PC-9 (cell line): ENCODE measurements around the gene APOC3.

Source experiments
- CTCF ChIP-seq: fragments of 200-600 bp; sonication (generic); conservative IDR thresholded peaks from 2 replicates; pipeline ENCODE4 v1.6.1; 2017; ENCODE audit warnings: mixed run types, antibody characterized with exemption, mild to moderate bottlenecking, moderate library complexity
- EZH2 ChIP-seq: fragments of 200-600 bp; sonication (generic); IDR thresholded peaks from 2 replicates; pipeline ENCODE4 v1.8.0; 2017; ENCODE audit warnings: antibody characterized with exemption, low read depth

- TF ChIP-seq EZH2 (no peak), CTCF (no peak)
These were observed 33.2 kb upstream of the APOC3 start for GRCh38 chr11:116796548-116796947.
